Hepatocyte (in vitro differentiated cells): ENCODE measurements around the gene AP3B2.

Experiments
- EZH2 ChIP-seq: fragments of 200-600 bp; sonication (generic); IDR thresholded peaks from 2 replicates; pipeline ENCODE4 v1.6.1; 2016; ENCODE audit warnings: antibody characterized with exemption, mild to moderate bottlenecking, borderline replicate concordance
- EZH2phosphoT487 ChIP-seq: fragments of 200-600 bp; sonication (generic); IDR thresholded peaks from one replicate; pipeline ENCODE4 v1.6.1; 2018; ENCODE audit warnings: antibody characterized with exemption, mild to moderate bottlenecking, low read depth, moderate library complexity; ENCODE audit not compliant: unreplicated experiment, severe bottlenecking
- TF ChIP-seq, protein P1 (sequence below): fragments of 200-600 bp; sonication (generic); IDR thresholded peaks from 2 replicates; pipeline ENCODE4 v1.5.1; 2016; ENCODE audit warnings: antibody characterized with exemption, mild to moderate bottlenecking; ENCODE audit not compliant: poor library complexity

DNA sequence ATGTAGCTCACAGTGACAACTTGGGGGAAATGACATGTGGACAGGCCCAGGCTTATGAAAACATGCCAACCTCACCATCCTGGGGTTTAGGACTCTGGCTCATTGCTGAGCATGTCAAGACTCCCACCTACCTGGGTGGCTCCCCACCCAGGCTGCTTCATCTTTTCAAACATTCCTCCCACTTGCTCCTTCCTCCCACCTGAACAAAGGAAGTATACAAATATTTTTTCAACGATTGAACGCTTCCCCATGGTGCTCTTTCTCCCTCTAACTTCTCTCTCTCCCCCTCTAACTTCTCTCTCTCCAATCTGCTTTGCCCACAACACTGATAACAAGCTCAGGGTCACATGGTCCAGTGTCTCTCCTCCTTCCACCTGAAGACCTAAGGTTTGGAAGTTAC, 34.8 kb downstream of the AP3B2 start:
- TF ChIP-seq, protein P1, sequence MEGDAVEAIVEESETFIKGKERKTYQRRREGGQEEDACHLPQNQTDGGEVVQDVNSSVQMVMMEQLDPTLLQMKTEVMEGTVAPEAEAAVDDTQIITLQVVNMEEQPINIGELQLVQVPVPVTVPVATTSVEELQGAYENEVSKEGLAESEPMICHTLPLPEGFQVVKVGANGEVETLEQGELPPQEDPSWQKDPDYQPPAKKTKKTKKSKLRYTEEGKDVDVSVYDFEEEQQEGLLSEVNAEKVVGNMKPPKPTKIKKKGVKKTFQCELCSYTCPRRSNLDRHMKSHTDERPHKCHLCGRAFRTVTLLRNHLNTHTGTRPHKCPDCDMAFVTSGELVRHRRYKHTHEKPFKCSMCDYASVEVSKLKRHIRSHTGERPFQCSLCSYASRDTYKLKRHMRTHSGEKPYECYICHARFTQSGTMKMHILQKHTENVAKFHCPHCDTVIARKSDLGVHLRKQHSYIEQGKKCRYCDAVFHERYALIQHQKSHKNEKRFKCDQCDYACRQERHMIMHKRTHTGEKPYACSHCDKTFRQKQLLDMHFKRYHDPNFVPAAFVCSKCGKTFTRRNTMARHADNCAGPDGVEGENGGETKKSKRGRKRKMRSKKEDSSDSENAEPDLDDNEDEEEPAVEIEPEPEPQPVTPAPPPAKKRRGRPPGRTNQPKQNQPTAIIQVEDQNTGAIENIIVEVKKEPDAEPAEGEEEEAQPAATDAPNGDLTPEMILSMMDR = no peak
- no peak for TF ChIP-seq EZH2
- TF ChIP-seq EZH2phosphoT487 = no peak
